DMS79 treated with DMSO at 0.1 percent for 48 hours (cell line): ENCODE data around the gene FBXO34.

Source experiments
- DNase-seq: peaks from one replicate; lab custom pipeline; 2025; lab: John Stamatoyannopoulos, UW

Gene FBXO34

GRCh38 chr14:55272922-55273321, 1.7 kb downstream of the FBXO34 start:
- DNase-seq: no peak

GRCh38 chr14:55274146-55274545, 2.9 kb downstream of the FBXO34 start:
- no peak for DNase-seq

GRCh38 chr14:55274751-55275150, 3.5 kb downstream of the FBXO34 start:
- DNase-seq: no peak

DNA sequence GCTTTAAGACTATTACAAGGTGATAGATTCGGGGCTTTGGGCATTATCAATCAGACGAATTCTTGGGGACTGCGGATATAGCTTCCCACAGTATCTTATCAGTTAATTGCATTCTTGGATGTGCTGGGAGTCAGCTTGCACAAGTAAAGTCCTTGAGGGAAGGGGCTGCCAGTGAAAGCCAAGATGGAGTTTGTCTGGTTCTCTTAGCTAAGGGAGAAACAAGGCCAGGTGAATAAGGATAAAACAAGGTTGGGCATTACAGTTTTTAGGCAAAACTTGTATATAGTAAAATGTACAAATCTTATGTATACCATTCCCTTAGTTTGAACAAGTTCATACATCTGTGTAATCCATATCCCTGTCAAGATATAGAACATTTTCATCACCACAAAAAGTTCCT, 5.5 kb downstream of the FBXO34 start:
- DNase-seq: no peak

DNA sequence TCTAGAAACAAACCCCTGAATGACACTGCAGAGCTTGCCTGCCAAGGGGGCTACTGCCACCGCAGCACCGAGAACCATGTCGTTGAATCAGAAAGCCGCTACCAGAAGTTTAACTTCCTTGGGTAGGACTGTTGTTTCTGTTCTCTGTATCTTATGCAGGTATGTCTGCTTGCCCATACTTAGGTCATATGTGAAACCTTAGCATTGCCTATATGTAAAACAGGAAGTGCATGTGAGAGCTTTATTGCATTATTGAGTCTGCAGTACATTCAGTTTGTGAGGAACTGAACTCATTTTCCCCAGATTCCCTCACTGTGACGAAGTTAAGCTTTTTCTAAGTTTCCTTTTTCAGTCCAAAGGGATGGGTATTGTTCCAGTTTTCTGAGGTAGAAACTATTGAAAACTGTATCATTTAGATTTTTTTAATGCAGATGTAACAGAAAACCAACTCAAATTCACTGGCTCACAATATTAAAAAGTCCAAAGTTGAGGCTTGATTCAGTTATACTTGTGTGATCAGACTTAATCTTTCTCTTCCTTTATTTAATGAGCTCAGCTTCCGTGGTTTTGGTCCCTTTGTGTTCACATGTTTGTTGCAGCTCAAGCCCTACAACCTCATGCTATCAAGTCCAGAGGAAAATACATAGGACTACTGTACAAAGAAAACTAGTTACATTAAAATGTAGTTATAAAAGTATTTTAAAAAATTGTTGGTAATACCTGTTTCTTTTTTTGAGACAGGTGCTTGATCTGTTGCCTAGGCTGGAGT, 6.9 kb downstream of the FBXO34 start:
- DNase-seq: no peak

DNA sequence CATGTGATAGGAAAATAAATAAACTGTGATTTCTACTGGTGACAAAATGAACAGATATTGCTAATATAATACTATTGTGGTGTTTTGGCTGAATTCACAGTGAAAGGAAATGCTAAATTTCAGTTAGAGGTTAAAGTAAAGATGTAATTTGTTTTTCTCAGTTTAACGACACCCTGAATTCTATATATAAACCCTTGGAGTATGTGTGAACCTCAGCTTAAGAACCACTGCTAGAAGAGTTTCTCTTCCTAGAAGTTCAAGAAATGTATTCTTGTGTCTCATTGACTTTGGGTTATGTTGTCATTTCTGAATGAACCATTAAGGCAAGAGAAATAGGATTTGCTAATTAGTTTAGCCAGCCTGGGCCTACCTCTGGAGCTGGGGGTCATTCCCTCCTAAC, 8.2 kb downstream of the FBXO34 start:
- DNase-seq: no peak

DNA sequence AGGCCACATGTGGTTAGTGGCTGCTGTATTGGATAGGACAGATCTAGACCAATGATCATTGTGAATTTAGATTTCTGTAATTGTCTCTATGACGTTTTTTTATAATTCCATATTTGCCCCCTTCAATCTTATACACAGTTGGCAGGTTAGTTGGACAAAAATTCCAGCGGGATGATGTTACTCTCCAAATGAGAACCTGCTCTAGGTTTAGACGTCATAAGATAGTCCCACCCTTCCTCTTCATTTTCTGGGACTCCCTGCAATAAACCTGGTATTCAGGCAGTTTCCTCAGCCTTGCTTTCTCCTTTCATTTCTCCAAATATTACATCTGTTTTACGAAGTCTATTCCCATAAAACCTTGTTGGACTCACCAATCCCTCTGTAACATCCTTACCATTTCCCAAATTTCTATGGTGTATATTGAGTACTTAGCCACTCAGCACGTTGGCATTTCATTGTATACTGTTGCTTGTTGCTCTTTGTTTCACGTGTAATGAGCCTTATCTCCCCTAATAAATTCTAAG, 10.2 kb downstream of the FBXO34 start:
- no peak for DNase-seq

DNA sequence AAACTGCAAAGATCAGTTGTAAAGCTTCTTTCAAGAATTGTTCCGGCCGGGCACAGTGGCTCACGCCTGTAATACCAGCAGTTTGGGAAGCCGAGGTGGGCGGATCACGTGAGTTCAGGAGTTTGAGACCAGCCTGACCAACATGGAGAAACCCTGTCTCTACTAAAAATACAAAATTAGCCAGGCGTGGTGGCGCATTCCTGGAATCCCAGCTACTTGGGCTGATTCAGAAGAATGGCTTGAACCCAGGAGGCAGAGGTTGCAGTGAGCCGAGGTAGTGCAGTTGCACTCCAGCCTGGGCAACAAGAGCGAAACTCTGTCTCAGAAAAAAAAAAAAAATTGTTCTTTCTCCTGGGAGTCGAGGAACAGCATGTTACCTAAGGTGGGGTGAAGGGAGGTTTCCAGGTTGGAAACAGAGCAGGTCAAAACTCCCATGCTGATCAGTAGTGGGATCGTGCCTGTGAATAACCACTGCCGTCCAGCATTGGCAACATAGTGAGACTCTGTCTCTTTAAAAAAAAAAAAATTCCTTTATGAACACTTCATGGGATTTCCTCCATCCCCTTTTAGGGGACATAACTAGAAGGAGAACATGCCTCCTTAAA, 13.9 kb downstream of the FBXO34 start:
- DNase-seq: no peak

DNA sequence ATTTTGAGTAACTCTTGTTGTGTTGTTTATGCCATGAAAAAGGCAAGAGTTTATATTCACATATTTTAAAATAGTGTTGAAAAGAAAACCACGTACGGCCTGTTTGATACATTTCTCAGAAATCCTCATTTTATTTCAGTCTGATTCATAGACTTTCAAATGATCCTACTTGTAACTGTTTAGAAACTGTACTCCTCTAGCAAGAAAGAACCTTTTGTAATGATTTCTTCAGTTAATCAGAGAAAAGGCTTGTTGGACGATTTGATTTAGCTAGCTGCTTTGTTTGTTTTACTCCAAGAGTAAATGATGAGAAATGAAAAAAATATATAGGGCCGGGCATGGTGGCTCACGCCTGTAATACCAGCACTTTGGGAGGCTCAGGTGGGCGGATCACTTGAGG, 17.2 kb downstream of the FBXO34 start:
- no peak for DNase-seq

GRCh38 chr14:55291480-55292081, 20.4 kb downstream of the FBXO34 start:
- DNase-seq: no peak

DNA sequence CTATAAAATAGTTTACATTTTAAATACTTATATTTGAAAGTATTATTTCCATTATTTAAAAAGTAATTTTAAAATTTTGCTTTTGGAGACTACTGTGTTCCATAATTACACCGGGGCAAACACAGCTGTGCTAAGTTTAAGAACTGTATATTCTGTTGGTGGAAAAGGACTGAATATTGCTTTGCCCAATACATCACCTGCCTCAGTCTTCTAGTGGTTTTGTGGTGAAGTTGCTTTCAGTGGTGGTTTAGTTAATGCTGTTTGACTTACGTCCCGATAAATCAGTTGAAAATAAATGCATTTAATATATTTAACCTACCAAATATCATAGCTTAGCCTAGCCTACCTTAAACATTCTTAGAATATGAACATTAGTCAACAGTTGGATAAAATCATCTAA, 23.4 kb downstream of the FBXO34 start:
- no peak for DNase-seq

GRCh38 chr14:55297611-55298499, 26.6 kb downstream of the FBXO34 start:
- no peak for DNase-seq

- DNase-seq: no peak
Observed at GRCh38 chr14:55298500-55298822, 27.2 kb downstream of the FBXO34 start.

- DNase-seq: no peak
Observed at GRCh38 chr14:55301437-55302121, 30.4 kb downstream of the FBXO34 start.

GRCh38 chr14:55302367-55303124, 31.3 kb downstream of the FBXO34 start:
- no peak for DNase-seq

GRCh38 chr14:55303125-55303499, 31.9 kb downstream of the FBXO34 start:
- DNase-seq: no peak

- DNase-seq: no peak
Observed at GRCh38 chr14:55303691-55304145, 32.5 kb downstream of the FBXO34 start.

DNA sequence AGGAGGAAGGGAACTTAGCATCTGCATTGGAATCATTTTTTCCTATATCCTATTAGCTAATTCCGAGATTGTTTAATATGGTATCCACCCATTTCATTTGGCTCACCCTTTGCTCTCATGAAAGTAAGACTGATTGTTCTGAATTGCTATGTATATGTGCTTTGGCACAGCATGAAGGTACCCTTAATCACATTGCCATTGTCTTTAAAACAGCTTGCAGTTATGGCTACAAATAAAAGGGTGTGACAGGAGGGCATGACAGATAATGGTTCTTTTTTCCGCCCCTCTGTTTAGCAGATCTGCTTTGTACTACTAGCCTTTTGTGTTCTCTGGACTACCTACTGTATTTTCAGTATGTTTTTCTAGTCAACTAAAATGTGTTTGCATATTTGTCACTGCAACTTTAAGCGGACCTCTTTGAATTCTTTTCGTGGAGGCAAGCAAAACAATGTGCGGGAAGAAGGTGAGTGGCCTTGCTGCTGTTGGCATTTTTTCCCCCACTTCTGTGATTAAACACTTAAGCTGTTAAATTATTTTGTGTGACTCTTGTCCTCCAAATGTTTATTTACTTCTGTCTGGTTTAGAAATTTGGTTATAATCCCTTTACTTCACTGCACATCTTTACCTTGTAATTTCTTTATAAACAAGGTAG, 35.8 kb downstream of the FBXO34 start:
- no peak for DNase-seq

DNA sequence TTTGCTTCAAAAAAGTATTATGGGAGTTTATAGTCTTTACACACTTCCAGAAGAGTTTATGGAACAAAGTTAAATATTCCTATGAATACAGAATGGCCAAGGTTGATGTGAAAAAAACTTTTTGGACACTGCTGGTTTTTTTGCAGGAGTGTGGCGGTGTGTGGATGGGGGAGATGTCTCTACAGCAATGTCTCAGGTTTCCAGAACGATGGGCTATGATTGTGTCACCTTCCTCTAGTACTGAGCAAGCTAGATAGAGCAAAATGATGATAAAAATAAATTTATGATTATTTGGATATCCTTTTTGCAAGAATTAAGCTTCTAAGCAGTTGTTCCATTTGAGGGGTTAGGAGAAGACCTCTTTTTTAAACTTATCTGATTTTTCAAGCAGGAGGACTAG, 37.9 kb downstream of the FBXO34 start:
- DNase-seq: no peak

DNA sequence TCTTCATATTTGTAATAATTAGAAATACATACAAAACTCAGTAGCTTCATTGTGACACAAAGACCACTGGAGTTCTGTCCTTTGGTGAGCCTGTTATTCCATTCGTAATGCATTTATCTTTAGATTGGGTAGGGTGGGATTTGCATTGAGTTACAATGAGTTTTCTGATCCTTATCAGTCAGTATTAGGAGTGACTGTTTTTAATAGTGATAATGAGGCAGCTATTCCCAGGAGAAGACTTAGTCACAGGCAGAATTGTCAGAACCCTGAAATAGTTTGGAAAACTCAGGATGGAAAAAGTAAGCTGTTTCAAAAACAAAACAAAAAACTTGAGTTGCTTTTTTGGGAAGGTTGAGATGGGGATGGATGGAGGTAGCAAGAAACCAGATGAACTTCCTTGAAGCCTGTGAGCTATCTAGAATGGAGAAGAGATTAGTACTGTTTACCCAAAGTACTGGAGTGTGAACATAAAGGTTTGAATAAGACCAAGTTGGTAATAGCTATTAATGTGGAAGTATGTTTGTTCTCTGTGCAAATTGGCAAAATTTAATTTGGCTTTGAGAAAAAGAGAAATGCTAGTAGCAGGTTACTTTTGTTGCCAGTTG, 38.6 kb downstream of the FBXO34 start:
- no peak for DNase-seq
